Fibroblast of upper back skin (primary cell): ENCODE data around the gene CELSR1.

Experiments
- DNase-seq: peaks from one replicate; pipeline ENCODE4 v3.0.0-alpha.2; 2013

CELSR1 gene

GRCh38 chr22:46457502-46458488 is 79.6 kb downstream of the CELSR1 start:
- DNase-seq: peak; percentile 71

GRCh38 chr22:46456818-46457163 is 80.6 kb downstream of the CELSR1 start:
- DNase-seq: no peak

GRCh38 chr22:46455446-46455845 is 82.0 kb downstream of the CELSR1 start:
- DNase-seq: no peak

GRCh38 chr22:46454504-46455269 is 82.7 kb downstream of the CELSR1 start:
- no peak for DNase-seq

GRCh38 chr22:46453829-46454503 is 83.5 kb downstream of the CELSR1 start:
- no peak for DNase-seq

- no peak for DNase-seq
Observed at GRCh38 chr22:46453006-46453828, 84.2 kb downstream of the CELSR1 start.

- no peak for DNase-seq
Observed at GRCh38 chr22:46452195-46453005, 85.0 kb downstream of the CELSR1 start.

- no peak for DNase-seq
Observed at GRCh38 chr22:46451741-46452140, 85.7 kb downstream of the CELSR1 start.

- no peak for DNase-seq
Observed at GRCh38 chr22:46450931-46451561, 86.4 kb downstream of the CELSR1 start.

- no peak for DNase-seq
Observed at GRCh38 chr22:46449974-46450745, 87.3 kb downstream of the CELSR1 start.

GRCh38 chr22:46449116-46449691 is 88.2 kb downstream of the CELSR1 start:
- no peak for DNase-seq

GRCh38 chr22:46448333-46448732 is 89.1 kb downstream of the CELSR1 start:
- no peak for DNase-seq

- DNase-seq: no peak
Observed at GRCh38 chr22:46447906-46448305, 89.5 kb downstream of the CELSR1 start.

- DNase-seq: no peak
Observed at GRCh38 chr22:46446799-46447198, 90.6 kb downstream of the CELSR1 start.

- no peak for DNase-seq
Observed at GRCh38 chr22:46445771-46446420, 91.5 kb downstream of the CELSR1 start.

- no peak for DNase-seq
Observed at GRCh38 chr22:46444390-46444854, 93.0 kb downstream of the CELSR1 start.

GRCh38 chr22:46443850-46444389 is 93.5 kb downstream of the CELSR1 start:
- no peak for DNase-seq

GRCh38 chr22:46442217-46442853 is 95.1 kb downstream of the CELSR1 start:
- no peak for DNase-seq
